ENCODE measurements around the gene TK1.
"Not testable (repeated sequence)": the region's sequence is repeated elsewhere in the genome, so short reads cannot be mapped to it uniquely, and the experiment has no call there.

TK1 gene

GRCh38 chr17:78186692-78187595 lies at the start of gene TK1, which contains the start of gene AFMID:
TSS of gene TK1 (minus strand) at chr17:78187052. CDS start at chr17:78186994, 58 bp downstream.
TSS of gene AFMID (plus strand) at chr17:78187362. CDS start at chr17:78187371, 9 bp downstream.
- DNase-seq (ENCODE audit: low read depth): peak; percentile 97

GRCh38 chr17:78235885-78236284 lies 49.0 kb upstream of the TK1 start:
- DNase-seq (ENCODE audit: low read depth): no peak

GRCh38 chr17:78235022-78235421 lies 48.2 kb upstream of the TK1 start:
- DNase-seq (ENCODE audit: low read depth): not testable (repeated sequence)

- DNase-seq (ENCODE audit: low read depth): no peak
Measured at GRCh38 chr17:78234261-78234865, 47.5 kb upstream of the TK1 start.

- no peak for DNase-seq (ENCODE audit: low read depth)
Measured at GRCh38 chr17:78233678-78234077, 46.8 kb upstream of the TK1 start.

GRCh38 chr17:78232859-78233173 lies 46.0 kb upstream of the TK1 start:
- DNase-seq (ENCODE audit: low read depth): no peak

GRCh38 chr17:78231991-78232858 lies 45.4 kb upstream of the TK1 start:
- peak; percentile 6 for DNase-seq (ENCODE audit: low read depth)

- DNase-seq (ENCODE audit: low read depth): no peak
Measured at GRCh38 chr17:78230996-78231935, 44.4 kb upstream of the TK1 start, which contains the start of gene TMEM235. TSS of gene TMEM235 (plus strand) at chr17:78231631. CDS start at chr17:78232024, 393 bp downstream.

- no peak for DNase-seq (ENCODE audit: low read depth)
Measured at GRCh38 chr17:78230252-78230962, 43.6 kb upstream of the TK1 start.

GRCh38 chr17:78228176-78228575 lies 41.3 kb upstream of the TK1 start:
- no peak for DNase-seq (ENCODE audit: low read depth)

- DNase-seq (ENCODE audit: low read depth): no peak
Measured at GRCh38 chr17:78227455-78227916, 40.6 kb upstream of the TK1 start.

GRCh38 chr17:78226759-78227454 lies 40.1 kb upstream of the TK1 start:
- no peak for DNase-seq (ENCODE audit: low read depth)

- DNase-seq (ENCODE audit: low read depth): no peak
Measured at GRCh38 chr17:78226055-78226758, 39.4 kb upstream of the TK1 start.

GRCh38 chr17:78225088-78225865 lies 38.4 kb upstream of the TK1 start:
- no peak for DNase-seq (ENCODE audit: low read depth)

GRCh38 chr17:78224231-78225087 lies 37.6 kb upstream of the TK1 start:
- DNase-seq (ENCODE audit: low read depth): no peak

GRCh38 chr17:78223765-78224164 lies 36.9 kb upstream of the TK1 start:
- DNase-seq (ENCODE audit: low read depth): no peak

- DNase-seq (ENCODE audit: low read depth): no peak
Measured at GRCh38 chr17:78223061-78223460, 36.2 kb upstream of the TK1 start.

All from EH (cell line).